ENCODE results near the gene DDX6. TPM values are rescaled to one million over a fixed set of nuclear protein-coding genes. Genes with fewer than 3 reads are reported as not detected.

Gene DDX6
- total and polyA plus RNA-seq, 9 of the 15 experiments (the other 6 are each of a cell fraction or from before 2014, with no cell fraction given) = 10.0 to 102 (median 58.2) TPM

DNA sequence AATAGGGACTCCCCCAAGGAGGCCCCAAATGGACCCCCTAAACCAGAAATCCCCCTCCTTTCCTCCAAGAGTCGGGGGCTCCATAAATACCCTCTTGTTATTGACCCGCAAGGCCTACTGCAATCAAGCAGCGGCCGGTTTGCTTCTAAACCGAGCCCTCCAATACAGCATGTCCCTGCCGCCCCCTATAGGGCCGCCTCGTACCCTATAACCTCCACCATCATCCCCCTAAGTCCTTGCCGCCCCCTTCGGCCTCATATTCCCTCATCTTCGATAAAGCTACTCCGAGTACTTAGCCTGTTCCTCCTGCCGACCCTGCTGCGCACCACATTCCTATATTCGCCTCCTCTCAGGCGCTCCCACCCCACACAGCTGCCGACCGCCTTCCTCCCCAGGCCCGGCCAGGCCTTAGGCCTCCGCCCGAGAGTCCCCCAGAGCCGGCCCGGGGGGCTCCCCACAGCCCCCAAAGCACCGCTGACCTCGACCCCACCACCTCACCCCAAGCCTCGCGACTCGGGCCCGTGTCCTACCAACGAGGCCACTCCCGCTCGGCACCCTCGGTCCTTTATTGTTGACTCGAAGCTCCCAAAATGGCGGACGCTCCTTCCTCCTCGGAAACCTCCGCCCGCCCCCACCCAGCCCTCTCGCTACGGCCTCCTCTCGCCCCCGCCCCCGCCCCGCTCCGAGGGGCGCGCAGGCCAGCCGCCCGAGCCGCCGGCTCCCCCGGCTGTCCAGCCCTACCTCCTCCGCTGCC lies 430 bp downstream of the DDX6 start (continued):
- TF ChIP-seq, protein P1, sequence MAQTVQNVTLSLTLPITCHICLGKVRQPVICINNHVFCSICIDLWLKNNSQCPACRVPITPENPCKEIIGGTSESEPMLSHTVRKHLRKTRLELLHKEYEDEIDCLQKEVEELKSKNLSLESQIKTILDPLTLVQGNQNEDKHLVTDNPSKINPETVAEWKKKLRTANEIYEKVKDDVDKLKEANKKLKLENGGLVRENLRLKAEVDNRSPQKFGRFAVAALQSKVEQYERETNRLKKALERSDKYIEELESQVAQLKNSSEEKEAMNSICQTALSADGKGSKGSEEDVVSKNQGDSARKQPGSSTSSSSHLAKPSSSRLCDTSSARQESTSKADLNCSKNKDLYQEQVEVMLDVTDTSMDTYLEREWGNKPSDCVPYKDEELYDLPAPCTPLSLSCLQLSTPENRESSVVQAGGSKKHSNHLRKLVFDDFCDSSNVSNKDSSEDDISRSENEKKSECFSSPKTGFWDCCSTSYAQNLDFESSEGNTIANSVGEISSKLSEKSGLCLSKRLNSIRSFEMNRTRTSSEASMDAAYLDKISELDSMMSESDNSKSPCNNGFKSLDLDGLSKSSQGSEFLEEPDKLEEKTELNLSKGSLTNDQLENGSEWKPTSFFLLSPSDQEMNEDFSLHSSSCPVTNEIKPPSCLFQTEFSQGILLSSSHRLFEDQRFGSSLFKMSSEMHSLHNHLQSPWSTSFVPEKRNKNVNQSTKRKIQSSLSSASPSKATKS (CRISPR knock-in tag; IDR thresholded peaks at IDR 0.05) = no peak
- 0 out of 2 replicates have a peak, but pooled peaks have one; percentile 50 for TF ChIP-seq ZNF431 (CRISPR knock-in tag; IDR thresholded peaks at IDR 0.05)
- no peak for TF ChIP-seq ELF2 (CRISPR knock-in tag; IDR thresholded peaks at IDR 0.05)
- TF ChIP-seq FOS (IDR thresholded peaks at IDR 0.05; ENCODE audit: extremely low read depth, insufficient read length) = no peak
- TF ChIP-seq PPARD (CRISPR knock-in tag; IDR thresholded peaks at IDR 0.05) = no peak
- TF ChIP-seq EZH2 (IDR thresholded peaks at IDR 0.05; ENCODE audit: borderline replicate concordance, low read depth, low read length) = no peak
- TF ChIP-seq, protein P2, sequence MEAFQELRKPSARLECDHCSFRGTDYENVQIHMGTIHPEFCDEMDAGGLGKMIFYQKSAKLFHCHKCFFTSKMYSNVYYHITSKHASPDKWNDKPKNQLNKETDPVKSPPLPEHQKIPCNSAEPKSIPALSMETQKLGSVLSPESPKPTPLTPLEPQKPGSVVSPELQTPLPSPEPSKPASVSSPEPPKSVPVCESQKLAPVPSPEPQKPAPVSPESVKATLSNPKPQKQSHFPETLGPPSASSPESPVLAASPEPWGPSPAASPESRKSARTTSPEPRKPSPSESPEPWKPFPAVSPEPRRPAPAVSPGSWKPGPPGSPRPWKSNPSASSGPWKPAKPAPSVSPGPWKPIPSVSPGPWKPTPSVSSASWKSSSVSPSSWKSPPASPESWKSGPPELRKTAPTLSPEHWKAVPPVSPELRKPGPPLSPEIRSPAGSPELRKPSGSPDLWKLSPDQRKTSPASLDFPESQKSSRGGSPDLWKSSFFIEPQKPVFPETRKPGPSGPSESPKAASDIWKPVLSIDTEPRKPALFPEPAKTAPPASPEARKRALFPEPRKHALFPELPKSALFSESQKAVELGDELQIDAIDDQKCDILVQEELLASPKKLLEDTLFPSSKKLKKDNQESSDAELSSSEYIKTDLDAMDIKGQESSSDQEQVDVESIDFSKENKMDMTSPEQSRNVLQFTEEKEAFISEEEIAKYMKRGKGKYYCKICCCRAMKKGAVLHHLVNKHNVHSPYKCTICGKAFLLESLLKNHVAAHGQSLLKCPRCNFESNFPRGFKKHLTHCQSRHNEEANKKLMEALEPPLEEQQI (IDR thresholded peaks at IDR 0.05) = no peak
- TF ChIP-seq YBX1 (IDR thresholded peaks at IDR 0.05) = no peak
- no peak for TF ChIP-seq ZNF41 (CRISPR knock-in tag; conservative IDR thresholded peaks at IDR 0.05)
- no peak for TF ChIP-seq EGR1 (conservative IDR thresholded peaks at IDR 0.05)
- TF ChIP-seq NCOA2 (IDR thresholded peaks at IDR 0.05; ENCODE audit: partially characterized antibody in 2 of 2) = no peak
- no peak for TF ChIP-seq PYGO2 (tag; IDR thresholded peaks at IDR 0.05)
- TF ChIP-seq MAFG (tag; conservative IDR thresholded peaks at IDR 0.05) = no peak
- TF ChIP-seq, protein P3, sequence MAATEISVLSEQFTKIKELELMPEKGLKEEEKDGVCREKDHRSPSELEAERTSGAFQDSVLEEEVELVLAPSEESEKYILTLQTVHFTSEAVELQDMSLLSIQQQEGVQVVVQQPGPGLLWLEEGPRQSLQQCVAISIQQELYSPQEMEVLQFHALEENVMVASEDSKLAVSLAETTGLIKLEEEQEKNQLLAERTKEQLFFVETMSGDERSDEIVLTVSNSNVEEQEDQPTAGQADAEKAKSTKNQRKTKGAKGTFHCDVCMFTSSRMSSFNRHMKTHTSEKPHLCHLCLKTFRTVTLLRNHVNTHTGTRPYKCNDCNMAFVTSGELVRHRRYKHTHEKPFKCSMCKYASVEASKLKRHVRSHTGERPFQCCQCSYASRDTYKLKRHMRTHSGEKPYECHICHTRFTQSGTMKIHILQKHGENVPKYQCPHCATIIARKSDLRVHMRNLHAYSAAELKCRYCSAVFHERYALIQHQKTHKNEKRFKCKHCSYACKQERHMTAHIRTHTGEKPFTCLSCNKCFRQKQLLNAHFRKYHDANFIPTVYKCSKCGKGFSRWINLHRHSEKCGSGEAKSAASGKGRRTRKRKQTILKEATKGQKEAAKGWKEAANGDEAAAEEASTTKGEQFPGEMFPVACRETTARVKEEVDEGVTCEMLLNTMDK (IDR thresholded peaks at IDR 0.05; ENCODE audit: borderline replicate concordance, insufficient read depth, low read depth, low read length, poor library complexity, severe bottlenecking) = peak; percentile 96
- TF ChIP-seq, protein P4, sequence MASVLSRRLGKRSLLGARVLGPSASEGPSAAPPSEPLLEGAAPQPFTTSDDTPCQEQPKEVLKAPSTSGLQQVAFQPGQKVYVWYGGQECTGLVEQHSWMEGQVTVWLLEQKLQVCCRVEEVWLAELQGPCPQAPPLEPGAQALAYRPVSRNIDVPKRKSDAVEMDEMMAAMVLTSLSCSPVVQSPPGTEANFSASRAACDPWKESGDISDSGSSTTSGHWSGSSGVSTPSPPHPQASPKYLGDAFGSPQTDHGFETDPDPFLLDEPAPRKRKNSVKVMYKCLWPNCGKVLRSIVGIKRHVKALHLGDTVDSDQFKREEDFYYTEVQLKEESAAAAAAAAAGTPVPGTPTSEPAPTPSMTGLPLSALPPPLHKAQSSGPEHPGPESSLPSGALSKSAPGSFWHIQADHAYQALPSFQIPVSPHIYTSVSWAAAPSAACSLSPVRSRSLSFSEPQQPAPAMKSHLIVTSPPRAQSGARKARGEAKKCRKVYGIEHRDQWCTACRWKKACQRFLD (CRISPR knock-in tag; IDR thresholded peaks at IDR 0.05) = no peak
- TF ChIP-seq ZNF444 (CRISPR knock-in tag; IDR thresholded peaks at IDR 0.05) = no peak
- no peak for TF ChIP-seq XRCC3 (IDR thresholded peaks at IDR 0.05)
- TF ChIP-seq PTTG1 (tag; IDR thresholded peaks at IDR 0.05; ENCODE audit: low read depth) = no peak

Measured in K562 (cell line).